ENCODE results near the gene PIM3.

The PIM3 gene

DNA sequence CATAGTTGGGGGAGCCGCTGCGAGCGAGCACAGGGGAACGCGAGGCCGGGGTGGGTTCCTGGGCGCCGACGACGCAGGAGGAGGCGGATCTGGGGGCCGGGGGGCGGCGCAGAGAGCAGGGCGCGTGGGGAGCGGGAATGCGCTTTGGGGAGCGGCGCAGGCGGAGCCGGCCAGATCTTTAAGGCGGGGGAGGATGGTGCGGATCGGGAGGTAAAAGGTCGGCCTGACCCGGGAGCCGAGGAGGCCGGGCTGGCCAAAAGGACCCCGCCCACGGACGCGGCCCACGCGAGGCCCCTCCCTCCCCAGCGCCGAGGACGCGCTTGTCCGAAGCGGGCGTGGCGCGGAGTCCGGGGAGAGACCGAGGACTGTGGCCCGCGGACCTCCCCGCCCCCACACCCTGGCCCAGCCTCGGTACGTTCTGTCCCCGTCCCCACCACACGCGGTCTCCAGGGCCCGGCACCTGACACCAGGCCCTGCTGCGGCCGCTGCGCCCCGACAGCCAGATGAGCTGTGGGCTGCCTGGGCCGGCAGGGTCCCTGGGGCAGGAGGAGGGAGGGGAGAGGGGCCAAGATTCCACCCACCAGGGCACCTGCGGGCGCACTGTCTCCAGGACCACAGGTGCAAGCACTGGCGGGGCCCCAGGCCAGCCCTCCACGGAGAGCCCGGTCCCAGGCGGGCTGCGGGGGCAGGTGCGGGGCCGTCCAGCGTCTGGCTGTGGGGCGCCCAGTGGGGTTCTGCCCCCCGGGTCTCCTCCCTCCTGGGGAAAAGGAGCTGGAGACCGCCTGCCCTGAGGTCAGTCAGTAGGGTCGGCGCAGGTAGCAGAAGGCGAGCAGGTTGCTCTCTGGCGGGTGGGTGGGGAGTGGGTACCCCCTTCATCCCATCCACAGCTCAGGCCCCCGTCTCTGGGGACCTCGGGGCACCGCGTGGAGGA is 10.9 kb downstream of the PIM3 start:
- peak; percentile 57 for DNase-seq (ENCODE audit: low read depth)
- peak overlapping the region; percentile 21 for H3K4me3 ChIP-seq (ENCODE audit: low read depth, low read length)
- TF ChIP-seq POLR2A (IDR thresholded peaks at IDR 0.05; ENCODE audit: extremely low read depth, insufficient read length) (no peak), MYC (IDR thresholded peaks at IDR 0.05; ENCODE audit: low read depth, low read length) (no peak; the same call in 1 of the 2 replicates)
- TF ChIP-seq, protein P1, sequence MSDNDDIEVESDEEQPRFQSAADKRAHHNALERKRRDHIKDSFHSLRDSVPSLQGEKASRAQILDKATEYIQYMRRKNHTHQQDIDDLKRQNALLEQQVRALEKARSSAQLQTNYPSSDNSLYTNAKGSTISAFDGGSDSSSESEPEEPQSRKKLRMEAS (IDR thresholded peaks at IDR 0.05; ENCODE audit: low read depth, low read length): no peak
- TF ChIP-seq, protein P2, sequence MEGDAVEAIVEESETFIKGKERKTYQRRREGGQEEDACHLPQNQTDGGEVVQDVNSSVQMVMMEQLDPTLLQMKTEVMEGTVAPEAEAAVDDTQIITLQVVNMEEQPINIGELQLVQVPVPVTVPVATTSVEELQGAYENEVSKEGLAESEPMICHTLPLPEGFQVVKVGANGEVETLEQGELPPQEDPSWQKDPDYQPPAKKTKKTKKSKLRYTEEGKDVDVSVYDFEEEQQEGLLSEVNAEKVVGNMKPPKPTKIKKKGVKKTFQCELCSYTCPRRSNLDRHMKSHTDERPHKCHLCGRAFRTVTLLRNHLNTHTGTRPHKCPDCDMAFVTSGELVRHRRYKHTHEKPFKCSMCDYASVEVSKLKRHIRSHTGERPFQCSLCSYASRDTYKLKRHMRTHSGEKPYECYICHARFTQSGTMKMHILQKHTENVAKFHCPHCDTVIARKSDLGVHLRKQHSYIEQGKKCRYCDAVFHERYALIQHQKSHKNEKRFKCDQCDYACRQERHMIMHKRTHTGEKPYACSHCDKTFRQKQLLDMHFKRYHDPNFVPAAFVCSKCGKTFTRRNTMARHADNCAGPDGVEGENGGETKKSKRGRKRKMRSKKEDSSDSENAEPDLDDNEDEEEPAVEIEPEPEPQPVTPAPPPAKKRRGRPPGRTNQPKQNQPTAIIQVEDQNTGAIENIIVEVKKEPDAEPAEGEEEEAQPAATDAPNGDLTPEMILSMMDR (IDR thresholded peaks at IDR 0.05; ENCODE audit: low read depth, low read length): no peak

DNA sequence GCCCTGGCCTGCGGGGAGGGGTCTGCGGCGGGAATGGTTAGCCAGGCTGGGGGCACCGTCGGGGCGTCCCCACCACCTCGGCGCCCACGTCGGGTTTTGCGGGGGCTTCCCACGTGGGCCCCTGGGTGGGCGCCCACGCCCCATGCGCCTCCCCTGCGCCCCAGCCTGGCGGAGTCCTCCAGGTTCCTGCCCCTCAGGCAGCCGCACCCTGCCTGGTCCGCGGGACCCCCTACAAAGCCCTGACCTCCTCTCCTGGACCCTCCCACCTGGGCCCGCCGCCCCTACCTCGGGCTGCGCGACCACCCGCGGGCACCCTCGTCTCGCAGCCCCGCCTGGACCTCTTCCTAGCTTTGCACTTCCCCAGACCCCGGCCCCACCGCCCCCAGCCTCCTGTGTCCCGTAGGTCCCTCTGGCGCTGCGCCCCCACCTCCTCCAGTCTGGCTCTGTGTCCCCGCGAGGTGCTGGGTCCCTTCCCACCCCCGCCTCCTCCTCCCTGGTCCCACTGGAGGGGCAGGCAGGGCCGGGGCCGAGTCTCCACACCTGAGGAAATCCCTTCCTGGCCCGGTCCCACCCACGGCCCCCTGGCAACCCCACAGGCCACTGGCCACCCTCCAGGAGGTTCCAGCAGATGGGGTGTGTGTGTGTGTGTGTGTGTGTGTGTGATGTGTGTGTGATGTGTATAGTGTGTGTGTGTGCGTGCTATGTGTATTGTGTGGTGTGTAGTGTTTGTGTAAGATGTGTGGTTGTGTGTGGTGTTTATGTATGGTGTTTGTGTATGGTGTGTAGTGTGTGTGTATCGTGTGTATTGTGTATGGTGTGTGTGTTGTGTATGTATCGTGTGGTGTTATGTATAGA is 11.8 kb downstream of the PIM3 start:
- TF ChIP-seq, protein P2 (IDR thresholded peaks at IDR 0.05; ENCODE audit: low read depth, low read length): no peak
- TF ChIP-seq, protein P1 (IDR thresholded peaks at IDR 0.05; ENCODE audit: low read depth, low read length): no peak
- no peak for TF ChIP-seq MYC (IDR thresholded peaks at IDR 0.05; ENCODE audit: low read depth, low read length)
- no peak for TF ChIP-seq POLR2A (IDR thresholded peaks at IDR 0.05; ENCODE audit: extremely low read depth, insufficient read length)
- no peak overlapping the region for H3K4me3 ChIP-seq (ENCODE audit: low read depth, low read length)
- DNase-seq (ENCODE audit: low read depth): no peak

DNA sequence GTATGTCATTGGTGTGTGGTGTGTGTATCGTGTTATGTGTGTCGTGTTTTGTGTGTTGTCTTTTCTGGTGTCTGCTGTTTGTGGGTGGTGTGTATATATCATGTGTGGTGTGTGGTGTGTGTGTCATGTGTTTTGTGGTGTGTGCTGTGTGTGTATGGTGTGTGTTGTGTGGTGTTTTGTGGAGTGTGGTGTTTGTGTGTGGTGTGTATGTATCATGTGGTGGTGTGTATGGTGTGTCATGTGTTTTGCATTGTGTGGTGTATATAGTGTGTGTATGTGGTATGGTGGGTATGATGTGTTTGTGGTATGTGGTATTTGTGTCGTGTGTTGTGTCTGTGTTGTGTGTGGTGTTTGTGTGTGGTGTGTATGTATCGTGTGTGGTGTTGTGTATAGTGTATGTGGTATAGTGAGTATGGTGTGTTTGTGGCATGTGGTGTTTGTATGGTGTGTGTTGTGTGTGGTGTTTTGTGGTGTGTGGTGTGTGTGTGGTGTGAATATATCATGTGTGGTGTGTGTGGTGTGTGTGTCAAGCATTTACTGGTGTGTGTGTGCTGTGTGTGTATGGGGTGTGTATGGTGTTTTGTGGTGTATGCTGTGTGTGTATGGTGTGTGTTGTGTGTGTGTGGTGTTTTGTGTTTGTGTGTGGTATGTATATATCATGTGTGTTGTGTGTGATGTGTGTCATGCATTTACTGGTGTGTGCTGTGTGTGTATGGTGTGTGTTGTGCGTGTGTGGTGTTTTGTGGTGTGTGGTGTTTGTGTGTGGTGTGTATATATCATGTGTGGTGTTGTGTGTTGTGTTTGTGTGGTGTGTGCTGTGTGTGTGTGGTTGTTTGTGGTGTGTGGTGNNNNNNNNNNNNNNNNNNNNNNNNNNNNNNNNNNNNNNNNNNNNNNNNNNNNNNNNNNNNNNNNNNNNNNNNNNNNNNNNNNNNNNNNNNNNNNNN is 12.7 kb downstream of the PIM3 start:
- H3K4me3 ChIP-seq (ENCODE audit: low read depth, low read length): no peak overlapping the region
- TF ChIP-seq, protein P2 (IDR thresholded peaks at IDR 0.05; ENCODE audit: low read depth, low read length): no peak
- TF ChIP-seq POLR2A (IDR thresholded peaks at IDR 0.05; ENCODE audit: extremely low read depth, insufficient read length): no peak
- TF ChIP-seq MYC (IDR thresholded peaks at IDR 0.05; ENCODE audit: low read depth, low read length): no peak
- TF ChIP-seq, protein P1 (IDR thresholded peaks at IDR 0.05; ENCODE audit: low read depth, low read length): no peak
- DNase-seq (ENCODE audit: low read depth): peak; percentile 31

DNA sequence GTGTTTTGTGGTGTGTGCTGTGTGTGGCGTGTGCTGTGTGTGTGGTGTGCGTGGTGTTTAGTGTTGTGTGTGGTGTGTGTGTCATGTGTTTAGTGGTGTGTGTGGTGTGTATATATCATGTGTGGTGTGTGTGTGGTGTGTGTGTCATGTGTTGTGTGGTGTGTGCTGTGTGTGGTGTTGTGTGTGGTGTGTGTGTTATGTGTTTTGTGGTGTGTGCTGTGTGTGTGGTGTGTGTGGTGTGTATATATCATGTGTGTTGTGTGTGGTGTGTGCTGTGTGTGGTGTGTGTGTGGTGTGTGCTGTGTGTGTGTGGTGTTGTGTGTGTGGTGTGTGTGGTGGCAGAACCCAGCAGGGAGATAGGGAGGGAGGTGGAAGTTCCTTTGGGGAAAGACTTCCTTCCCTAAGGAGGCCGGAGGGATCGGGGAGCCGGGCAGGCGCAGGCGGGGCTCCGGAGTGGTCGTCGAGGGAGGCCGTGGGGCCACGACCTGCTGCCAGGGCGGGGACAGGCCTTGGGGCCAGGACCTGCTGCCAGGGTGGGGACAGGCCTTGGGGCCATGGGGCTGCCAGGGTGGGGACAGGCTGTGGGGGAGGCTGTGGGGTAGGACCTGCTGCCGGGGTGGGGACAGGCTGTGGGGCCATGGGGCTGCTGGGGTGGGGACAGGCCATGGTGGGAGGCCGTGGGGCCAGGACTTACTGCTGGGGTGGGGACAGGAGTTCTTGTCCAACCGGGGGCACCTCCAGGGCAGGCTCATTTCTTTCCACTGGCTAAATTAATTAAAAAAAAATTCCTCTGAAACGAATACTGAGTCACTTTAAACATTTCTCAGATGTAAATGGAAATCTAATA is 15.2 kb downstream of the PIM3 start:
- no peak for TF ChIP-seq POLR2A (IDR thresholded peaks at IDR 0.05; ENCODE audit: extremely low read depth, insufficient read length)
- TF ChIP-seq, protein P2 (IDR thresholded peaks at IDR 0.05; ENCODE audit: low read depth, low read length): no peak
- TF ChIP-seq, protein P1 (IDR thresholded peaks at IDR 0.05; ENCODE audit: low read depth, low read length): no peak
- no peak for TF ChIP-seq MYC (IDR thresholded peaks at IDR 0.05; ENCODE audit: low read depth, low read length)
- peak; percentile 19 for DNase-seq (ENCODE audit: low read depth)

More for the DNA sequence above, 15.2 kb downstream of the PIM3 start:
- H3K4me3 ChIP-seq (ENCODE audit: low read depth, low read length): no peak overlapping the region

Measured in NB4 (cell line).